GM19468 (cell line): ENCODE results near the gene ILK.
A peak's percentile ranks its signal among the peaks of the same experiment; 100 is the strongest.

Experiments
- ATAC-seq: cut with Tn5 transposase; IDR thresholded peaks from one replicate; pipeline ENCODE4 v1.9.1; 2021; ENCODE audit warnings: mild to moderate bottlenecking, moderate library complexity, moderate number of reproducible peaks; ENCODE audit not compliant: unreplicated experiment; ENCODE audit errors: extremely low read depth

Gene ILK

DNA sequence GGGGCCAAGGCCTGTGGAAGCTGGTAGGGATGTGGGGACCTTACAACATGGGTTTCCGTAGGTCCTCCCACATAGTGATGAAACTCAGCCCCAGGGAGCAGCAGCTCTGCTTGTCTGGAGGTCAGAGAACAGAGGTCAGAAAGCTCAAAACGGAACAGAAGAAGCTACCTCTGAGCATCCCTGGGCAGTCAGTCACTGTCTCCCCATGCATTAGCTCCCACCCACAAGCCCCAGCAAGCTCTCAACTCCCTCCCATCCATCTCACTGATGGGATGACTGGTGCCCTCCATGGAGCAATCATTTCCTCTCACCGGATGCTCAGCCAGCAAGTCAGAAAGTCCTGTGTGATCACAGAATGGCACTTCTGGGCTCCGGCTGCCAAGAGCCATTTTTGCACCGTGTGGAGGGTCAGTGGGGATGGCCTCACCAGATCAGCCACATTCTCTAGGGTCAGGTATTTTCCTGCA lies 13.8 kb downstream of the ILK start:
- no peak for ATAC-seq

DNA sequence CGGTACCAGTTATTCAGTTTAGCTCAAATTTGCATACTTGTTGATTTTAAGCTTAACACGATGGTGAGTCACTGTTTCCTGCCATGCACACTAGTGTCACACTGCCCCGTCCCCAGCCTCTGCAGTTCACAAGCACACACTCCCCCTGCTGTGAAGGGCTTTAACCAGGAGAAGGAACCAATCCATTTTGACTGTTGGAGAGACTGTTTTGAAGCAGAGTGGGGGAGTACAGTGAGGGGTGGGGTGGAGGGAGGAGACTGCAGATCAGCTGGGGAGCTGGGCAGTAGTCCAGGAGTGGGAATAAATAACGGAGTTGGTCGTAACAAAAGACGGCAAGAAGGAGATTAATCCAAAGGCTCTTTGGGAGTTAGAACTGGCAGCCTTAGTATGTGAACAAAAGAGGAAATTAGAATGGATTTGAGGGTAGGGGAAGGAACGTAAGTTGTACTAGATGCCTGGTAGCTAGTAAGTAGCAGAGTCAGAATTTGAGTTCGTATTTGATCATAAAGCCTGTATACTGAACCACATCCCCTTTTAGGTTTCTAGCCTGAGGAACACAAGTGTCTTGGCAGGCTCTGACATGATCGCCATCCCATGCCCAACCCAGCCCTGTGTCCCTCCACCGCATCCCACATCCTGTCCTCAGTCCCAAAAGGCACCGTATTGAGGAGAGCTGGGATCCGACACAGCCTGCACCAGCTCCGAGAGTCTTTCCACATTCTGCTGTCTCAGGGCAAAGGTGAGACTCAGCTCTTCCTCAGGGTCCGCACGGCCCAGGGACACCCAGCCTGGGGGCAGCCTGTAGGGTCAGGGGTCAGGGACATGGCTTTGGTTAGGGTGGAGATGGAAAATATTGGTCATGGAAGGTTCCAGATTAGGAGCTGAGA lies 14.8 kb downstream of the ILK start:
- no peak for ATAC-seq

DNA sequence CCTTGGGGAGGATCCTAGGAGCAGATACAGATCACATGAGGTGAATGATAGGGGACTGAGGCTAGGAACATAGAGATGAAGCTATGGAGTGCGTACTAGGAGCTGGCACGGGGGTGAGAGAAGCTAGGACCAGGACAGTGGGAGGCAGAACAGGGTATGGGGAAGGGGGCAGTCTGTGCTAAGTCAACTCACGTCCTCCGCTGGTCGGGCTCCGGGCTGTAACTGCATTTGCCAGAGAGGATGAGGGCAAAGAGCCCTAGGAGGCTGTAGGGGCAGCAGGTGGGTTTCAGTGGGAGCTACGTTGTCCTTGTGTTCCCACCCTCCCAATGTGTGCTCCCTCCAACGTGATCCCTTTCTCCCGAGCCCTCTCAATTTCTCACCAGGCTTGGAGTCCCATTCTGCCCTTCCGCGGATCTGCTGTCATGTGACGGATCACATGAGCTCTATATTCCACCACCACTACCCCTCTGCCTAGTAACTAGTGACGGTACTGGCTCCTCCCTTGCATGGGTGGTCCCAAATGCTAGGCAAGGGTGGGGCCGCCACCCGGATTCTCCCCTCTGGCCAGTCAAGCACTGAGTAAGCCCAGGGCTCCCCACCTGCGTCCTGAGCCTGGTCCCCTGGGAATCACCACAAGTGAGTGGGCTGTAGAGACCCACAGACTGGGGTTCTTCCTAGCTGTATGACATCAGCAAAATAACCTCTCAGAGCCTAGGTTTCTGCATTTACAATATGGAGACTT lies 15.6 kb downstream of the ILK start, which contains the start of gene TPP1:
TPP1 (minus strand) TSS at position 419 of the 742 bp plus-strand sequence; CDS start at position 397, 22 bp downstream.
- peak; percentile 99 for ATAC-seq

DNA sequence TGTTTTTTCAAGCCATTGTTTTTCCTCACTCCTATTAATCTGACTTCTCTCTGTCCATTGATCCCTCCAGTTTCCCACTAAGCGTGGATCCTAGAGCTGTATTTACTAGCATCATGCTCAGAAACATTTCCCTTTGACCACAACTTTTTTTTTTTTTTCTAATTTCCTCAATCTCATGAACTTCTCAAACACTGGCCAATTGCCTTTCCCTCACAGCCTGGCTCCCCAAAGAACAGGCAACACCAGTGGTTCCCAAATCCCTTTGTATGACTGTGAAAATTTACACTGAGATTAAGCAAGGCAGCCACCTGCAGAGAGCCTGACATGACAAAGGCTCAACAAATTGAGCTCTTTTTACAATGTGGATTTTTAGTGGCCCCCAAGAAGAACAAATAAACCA lies 17.1 kb downstream of the ILK start:
- no peak for ATAC-seq

GRCh38 chr11:6621711-6622211 lies 18.2 kb downstream of the ILK start:
- ATAC-seq, result no peak

GRCh38 chr11:6622261-6623171 lies 18.9 kb downstream of the ILK start:
- ATAC-seq, result no peak

DNA sequence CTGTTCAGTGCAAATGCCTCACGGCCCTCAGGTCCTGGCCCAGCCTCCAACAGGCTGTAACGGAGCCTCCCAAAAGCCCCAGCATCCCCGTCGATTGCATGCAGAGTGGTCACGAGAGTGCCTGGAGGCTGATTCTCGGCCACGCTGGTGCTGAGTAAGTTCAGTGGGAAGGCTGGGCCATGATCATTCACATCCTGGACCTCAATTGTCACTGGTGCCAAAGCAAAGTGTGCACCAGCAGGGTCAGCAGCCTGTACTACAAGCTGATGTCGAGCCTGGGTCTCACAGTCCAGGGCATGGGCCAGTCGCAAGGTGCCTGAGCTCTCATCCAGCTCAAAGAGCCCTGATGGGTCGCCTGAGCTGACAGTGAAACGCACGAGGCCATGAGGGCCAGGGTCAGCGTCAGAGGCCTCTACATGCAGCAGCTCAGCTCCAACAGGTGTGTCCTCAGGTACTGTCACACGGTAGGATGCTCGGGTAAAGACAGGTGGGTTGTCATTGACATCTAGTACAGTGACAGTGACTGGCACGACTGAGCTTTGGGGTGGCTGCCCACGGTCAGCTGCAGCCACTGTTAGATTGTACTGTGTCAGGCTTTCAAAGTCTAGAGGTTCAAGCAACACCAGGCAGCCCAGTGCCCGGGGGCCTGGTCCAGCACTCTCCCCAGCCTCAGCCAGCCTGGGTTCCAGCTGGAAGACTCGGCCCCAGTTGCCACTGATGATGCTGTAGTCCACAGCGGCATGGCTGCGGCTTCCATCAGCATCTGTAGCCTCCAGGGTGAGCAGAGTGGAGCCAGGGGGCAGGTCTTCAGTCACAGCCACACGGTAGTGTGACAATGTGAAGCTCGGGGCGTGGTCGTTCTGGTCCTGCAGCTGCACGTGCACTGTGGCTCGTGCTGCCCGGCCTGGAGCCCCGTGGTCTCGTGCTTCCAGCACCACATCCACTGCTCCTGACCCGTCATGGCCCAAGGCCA lies 20.1 kb downstream of the ILK start:
- ATAC-seq, result no peak

- no peak for ATAC-seq
Observed at GRCh38 chr11:6625156-6625831, 21.7 kb downstream of the ILK start.

DNA sequence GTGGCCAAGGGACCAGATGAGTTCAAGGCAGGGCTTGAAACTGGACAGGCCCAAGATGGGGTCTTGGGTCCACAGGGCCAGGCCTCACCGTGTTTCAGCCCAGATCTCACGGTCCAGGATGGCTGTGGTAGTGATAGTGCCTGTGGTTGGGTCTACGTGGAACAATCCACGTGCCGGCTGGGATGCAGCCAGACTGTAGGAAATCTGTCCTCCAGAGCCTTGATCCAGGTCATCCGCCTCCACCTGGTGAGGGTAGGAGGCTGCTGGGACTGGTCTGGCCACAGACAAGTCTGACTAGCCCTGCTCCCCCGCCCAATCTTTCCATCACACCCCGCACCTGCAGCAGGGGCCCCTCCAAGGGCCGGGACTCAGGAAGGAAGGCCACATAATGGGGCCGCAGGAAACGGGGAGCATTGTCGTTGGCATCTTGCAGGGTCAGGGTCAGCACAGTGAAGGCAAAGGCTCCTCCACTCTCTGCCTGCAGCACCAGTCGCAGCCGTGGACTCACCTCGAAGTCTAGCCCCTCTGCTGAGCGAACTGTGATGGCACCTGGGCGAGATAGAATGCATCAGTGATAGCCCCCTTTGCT lies 22.4 kb downstream of the ILK start:
- no peak for ATAC-seq

GRCh38 chr11:6626971-6627761 lies 23.6 kb downstream of the ILK start:
- ATAC-seq, result no peak

DNA sequence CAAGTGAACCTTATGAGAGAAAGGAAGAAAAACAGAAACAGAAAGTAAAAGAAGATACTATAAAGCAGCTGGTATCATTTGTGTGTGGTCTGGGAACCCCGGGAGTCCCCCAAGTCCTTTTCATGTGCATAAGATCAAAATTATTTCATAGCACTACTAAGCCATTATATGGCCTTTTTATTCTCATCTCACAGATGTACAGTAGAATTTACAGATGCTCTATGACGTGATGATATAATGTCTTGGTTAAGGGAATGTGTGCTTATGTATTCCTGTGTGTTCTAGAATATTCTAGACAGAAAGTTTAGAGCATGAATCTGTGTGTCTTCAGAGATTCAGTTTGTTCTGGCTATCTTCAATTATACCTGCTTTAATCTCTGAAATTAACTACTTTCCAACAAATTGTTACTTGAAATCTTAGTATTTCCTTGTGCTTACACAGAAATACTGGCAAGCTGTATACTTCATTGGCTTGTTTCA lies 24.2 kb downstream of the ILK start:
- peak; percentile 43 for ATAC-seq

DNA sequence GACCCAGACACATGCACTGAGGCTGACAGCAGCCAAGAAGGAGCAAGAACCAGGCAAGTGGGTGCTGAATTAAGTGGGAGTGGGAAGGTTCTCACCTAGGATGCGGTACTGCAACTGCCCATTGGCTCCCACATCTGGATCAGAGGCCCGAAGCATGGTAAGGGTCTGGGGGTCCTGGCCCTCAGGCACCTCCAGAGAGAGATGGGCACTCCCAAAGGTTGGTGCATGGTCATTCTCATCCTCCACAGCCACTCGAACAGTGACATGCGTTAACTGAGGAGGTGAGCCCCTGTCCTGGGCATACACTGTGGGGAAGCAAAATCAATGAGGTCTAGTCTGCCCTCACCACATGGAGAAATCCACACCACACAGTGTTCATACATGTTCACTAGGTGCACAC lies 25.0 kb downstream of the ILK start:
- ATAC-seq, result no peak

GRCh38 chr11:6629573-6629891 lies 26.0 kb downstream of the ILK start:
- no peak for ATAC-seq

- ATAC-seq, result no peak
Observed at GRCh38 chr11:6629892-6630631, 26.5 kb downstream of the ILK start.

DNA sequence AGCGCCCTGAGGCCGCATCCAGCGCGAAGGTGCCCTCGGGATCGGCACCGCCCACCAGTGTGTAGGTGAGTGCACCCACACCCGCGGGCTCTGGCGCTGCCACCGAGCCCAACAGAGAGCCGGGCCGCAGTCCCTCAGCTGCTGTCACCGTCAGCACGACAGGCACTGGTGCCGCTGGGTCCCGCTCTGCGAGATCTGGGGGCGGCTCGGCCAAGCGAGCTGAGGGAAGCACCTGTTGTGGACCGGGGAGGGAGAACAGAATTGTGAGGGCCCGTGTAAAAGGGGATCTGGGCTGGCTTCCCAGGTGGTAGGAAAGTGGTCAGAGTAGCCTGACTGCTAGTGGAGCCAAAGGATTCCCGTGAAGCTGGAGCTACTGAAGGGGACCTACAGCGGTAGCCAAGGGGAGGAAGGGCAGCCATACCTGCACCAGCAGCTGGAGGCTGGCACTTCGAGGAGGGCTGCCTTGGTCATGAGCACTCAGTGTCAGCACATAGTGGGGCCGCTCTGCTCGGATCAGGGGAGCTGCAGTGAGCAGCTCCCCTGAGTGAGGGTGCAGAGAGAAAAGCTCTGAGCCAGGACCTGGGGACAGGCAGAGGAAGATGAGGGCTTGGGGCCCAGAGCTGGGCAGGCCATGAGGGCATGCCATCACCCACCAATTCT lies 27.2 kb downstream of the ILK start:
- no peak for ATAC-seq

DNA sequence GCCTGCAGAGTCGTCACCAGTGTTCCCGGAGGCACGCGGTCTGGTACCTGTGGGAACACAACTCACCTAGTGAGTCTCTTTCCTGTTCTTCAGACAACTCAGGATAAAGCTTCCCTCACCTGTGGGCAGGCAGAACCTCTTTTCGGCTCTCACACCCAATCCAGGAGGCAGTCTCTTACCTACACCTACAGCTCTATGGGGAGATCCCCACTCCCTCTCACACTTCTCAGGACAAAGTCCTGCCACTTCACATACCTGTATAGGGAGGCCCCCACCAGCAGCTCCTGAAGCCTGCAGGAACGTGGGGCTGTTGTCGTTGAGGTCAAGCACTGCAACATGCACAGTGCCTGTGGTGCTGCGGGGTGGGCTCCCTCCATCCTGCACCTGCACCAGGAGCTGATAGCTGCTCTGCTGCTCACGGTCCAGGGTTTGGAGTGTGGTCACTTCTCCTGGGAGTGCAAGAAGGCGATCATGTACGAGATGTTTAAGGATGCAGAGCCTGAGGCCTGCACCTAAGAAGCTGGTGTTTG lies 27.9 kb downstream of the ILK start:
- no peak for ATAC-seq
